SHP77 (cell line): ENCODE results near the gene GZMB.
"Not testable (repeated sequence)": the region's sequence is repeated elsewhere in the genome, so short reads cannot be mapped to it uniquely, and the experiment has no call there.

Source experiments
- DNase-seq, 2 experiments: peaks; one replicate each; lab custom pipeline; 2025; lab: John Stamatoyannopoulos, UW

Gene GZMB

DNA sequence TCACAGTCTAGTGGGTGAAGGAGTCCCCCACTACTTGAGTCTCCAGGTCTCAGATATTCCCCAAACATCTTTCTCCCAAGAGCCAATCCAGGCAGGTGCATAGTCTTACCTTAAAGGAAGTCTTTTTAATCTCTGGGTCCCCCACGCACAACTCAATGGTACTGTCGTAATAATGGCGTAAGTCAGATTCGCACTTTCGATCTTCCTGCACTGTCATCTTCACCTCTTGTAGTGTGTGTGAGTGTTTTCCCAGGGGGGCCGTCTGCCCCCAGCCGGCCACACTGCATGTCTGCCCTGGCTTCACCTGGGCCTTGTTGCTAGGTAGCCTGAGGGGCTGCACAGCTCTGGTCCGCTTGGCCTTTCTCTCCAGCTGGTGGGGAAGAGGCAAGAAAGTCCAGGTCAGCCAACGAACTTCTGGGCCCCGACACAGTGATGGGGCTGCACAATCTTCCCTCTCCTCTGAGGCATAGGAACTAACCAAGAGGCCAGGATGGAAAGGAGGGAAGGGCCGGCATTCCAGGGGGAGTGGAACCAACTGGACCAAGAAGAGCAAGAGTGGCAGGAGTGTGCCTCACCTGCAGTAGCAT is 2.1 kb downstream of the GZMB start:
- DNase-seq: no peak

DNA sequence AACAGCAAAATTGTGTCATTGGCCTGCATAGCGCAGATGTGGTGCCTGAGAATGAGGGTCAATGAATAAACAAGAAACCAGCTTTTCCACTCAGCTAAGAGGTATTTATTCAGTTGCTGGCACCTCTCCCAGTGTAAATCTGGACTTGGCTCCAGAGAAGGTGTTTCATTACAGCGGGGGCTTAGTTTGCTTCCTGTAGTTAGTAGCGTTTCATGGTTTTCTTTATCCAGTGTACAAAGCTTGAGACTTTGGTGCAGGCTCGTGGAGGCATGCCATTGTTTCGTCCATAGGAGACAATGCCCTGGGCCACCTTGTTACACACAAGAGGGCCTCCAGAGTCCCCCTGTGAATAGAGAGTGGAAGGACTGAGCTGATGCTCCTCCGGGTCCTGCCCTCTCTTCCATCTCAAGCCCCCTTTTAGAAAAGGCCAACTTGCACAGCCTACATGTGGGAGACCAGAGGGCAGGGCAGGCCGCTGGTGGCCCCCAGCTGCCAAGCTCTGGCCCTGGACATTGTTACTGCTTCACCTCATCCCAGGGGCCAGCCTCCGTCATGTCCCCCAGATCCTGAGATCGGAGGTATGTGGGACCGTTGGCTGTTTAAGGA is 3.0 kb downstream of the GZMB start:
- DNase-seq: peak in 1 of 2 experiments; percentile 6

DNA sequence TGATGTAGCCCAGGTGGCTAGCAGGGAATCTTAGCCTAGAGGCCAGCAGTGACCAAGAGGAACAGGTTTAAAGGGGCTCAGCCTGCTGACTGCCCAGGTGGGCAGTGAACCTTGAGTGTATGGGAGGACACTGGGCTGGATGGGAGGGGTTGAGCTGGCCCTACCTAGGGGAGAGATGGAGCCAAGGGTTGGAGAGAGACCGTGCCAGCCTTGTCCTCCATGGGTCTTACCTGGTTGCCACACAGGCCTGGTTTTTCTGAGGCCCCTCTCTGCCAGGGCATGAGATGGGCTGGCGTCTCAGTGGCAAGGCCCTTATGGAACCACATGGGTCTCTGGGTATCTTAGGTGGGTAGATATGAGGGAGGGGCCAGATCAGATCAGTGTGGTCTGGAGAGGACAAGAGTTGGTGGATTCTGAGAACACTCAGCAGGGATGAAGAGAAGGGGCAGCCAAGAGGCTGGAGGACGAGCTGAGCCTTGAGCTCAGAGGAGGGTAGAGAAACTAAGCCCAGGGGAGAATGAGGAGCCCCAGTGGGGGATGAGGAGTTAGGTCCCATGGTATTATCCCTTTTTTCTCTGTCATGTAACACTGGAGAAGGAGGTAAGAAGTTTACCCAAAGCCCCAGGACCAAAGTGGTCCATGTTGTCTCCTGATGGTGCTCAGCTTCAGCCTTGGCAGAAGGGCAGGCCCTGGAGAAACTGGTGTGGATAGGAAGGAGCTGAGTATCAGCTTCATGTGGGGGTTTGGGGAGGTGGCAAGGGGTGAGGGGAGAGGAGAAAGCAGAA is 3.7 kb downstream of the GZMB start:
- DNase-seq: no peak

- DNase-seq: no peak
Measured at GRCh38 chr14:24629521-24629920, 4.5 kb downstream of the GZMB start.

GRCh38 chr14:24613747-24614146 is 20.2 kb downstream of the GZMB start:
- DNase-seq: no peak

DNA sequence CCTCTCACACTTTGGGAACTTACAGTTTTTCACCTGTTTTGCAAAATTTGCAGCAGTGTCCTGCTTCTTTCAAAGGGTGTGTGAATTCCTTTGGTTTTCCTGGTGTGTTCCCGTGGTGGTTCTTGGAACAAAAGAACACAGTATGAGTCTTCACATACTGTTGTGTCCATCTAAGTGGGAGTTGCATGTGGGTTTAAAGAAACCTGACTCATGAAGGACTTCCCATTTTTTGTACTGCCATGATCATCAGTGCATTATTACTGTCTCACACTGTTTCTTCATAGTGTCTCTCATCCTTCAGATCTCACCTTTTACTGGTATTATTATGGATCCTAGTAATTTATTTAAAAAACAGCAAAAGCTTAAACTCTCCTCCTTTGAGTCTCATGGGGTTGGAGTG is 20.7 kb downstream of the GZMB start:
- DNase-seq: no peak

GRCh38 chr14:24612196-24612595 is 21.8 kb downstream of the GZMB start:
- DNase-seq: peak; percentile 48 to 74

DNA sequence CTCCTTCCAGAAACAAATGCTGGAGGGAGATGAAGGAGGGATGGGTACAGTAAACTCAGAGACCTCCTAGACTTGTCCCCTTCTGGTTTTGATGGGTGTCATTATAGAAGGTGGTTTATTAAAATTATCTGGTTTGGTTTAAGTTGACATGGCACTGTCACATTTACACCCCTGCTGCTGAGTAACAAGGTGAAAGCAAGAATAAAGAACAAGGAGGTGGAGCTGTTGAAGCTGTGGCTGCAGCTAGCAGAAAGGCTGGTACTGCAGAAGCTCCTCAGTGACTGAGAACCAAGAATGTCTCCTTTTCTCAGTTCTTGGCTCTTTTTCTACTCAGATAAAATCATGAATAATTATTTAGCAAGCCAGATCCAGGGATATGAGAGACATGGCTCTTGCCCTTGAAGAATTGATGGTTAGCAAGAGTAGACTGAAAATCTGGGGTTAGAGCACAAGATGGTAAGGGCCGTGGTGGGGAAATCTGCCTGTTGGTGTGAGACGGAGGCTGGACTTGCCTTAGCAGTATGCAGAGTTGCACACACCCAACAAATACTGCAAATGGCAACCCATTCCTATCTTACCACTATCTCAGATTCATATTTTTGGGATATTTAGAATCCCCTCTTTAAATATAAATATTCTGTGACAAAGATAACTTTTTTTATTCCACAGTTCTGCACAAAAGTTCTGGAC is 24.2 kb downstream of the GZMB start, which contains the start of gene GZMH:
GZMH (minus strand) TSS at position 31 of the 690 bp plus-strand sequence. CDS start 72 bp downstream, outside the sequence.
- no peak for DNase-seq

GRCh38 chr14:24607635-24608514 is 26.1 kb downstream of the GZMB start:
- DNase-seq: no peak

DNA sequence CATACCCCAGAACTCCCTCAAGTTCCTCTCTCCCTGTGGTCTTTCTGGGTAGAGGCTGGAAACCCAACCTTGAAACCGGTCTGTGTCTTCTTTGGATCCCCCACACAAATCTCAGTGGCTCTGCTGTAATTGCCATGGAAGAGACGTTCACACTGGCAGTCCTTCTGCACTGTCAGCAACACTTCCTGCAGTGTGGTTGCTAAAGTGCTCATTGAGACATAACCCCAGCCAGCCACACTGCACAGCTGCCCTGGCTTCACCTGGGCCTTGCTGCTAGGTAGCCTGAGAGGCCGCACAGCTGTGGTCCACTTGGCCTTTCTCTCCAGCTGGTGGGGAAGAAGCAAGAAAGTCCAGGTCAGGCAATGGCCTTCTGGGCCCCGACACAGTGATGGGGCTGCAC is 26.9 kb downstream of the GZMB start:
- no peak for DNase-seq

DNA sequence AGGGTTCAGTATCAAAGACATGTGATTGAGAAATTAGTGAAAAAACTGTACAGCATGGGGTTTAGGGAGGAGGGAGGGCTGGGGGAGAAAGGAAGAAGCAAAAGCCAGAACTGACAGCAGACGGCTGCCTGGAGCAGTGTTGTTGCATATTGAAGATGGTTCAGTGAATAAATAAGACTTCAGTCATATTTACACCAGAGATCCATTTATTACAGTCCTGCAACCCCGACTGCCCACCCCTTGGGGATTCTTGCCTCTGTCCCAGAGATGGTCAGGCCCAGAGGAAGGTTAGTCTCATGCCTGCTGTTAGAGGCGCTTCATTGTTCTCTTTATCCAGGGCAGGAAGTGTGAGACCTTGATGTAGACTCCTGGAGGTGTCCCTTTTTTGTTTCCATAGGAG is 27.7 kb downstream of the GZMB start:
- DNase-seq: no peak

DNA sequence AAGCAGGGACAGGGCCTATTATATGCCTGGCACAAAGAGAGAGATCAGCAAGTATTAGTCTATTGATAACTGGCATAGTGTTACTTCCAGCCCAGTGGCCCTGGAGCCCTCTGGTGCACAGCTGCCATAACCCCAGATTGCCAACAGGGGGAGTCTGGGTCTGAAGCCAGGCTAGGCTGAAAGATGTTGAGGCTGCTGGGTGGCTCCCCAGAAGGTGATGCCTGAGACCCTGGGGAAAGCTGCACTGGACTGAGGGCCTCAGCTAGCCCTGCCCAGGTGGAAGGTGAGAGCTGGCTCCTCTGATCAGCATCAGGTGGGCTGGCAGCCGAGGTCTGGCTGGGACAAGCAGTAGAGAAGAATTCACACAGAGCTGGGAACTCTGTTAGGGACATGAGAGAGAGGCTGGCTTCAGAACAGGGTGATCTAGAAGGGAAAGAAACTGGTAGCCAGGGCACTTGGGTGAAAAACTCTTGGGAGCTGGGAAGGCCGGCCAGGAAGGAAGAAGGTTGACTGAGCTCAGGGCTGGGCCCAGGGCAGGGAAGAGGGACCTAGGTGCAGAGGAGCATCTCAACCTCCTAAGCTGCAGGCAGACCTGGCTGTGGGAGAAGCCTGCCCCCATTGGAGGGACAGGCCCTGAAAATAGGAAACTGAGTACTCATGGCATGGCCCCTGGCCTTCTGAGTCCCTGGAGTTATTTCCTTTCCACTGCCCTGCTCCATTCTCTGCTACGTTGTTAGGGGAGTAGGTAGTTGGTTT is 28.4 kb downstream of the GZMB start:
- peak; percentile 7 to 50 for DNase-seq

- DNase-seq: no peak
Measured at GRCh38 chr14:24597403-24597802, 36.6 kb downstream of the GZMB start.

GRCh38 chr14:24595073-24595808 is 38.7 kb downstream of the GZMB start:
- no peak for DNase-seq

- not testable (repeated sequence) for DNase-seq
Measured at GRCh38 chr14:24591004-24591403, 43.0 kb downstream of the GZMB start.

- not testable (repeated sequence) for DNase-seq
Measured at GRCh38 chr14:24584402-24584801, 49.6 kb downstream of the GZMB start.
